Hepatocyte (in vitro differentiated cells): ENCODE measurements around the gene C1orf141.

Experiments used
- CTCF ChIP-seq: fragments of 200-600 bp; sonication (generic); IDR thresholded peaks from 2 replicates; pipeline ENCODE4 v1.5.1; 2016; ENCODE audit warnings: antibody characterized with exemption, mild to moderate bottlenecking; ENCODE audit not compliant: poor library complexity
- EZH2 ChIP-seq: fragments of 200-600 bp; sonication (generic); IDR thresholded peaks from 2 replicates; pipeline ENCODE4 v1.6.1; 2016; ENCODE audit warnings: antibody characterized with exemption, mild to moderate bottlenecking, borderline replicate concordance
- EZH2phosphoT487 ChIP-seq: fragments of 200-600 bp; sonication (generic); IDR thresholded peaks from one replicate; pipeline ENCODE4 v1.6.1; 2018; ENCODE audit warnings: antibody characterized with exemption, mild to moderate bottlenecking, low read depth, moderate library complexity; ENCODE audit not compliant: unreplicated experiment, severe bottlenecking

GRCh38 chr1:67126974-67127373, 7.8 kb downstream of the C1orf141 start:
- TF ChIP-seq CTCF (no peak), EZH2 (no peak), EZH2phosphoT487 (no peak)
